PC-3 (cell line): ENCODE measurements around the gene CCL17. TPM values are rescaled to one million over a fixed set of nuclear protein-coding genes. Genes with fewer than 3 reads are reported as not detected.
A peak's percentile ranks its signal among the peaks of the same experiment; 100 is the strongest.

ENCODE experiments used
- ATAC-seq: fragments of 200-7000 bp; cut with Tn5 transposase; 2 replicates; pipeline ENCODE4 v1.9.1; 2020; ENCODE audit warnings: mild to moderate bottlenecking, moderate library complexity
- BruUV-seq: library from RNA; stranded (reverse); fragments of 400-500 nt; replicated peaks from 2 replicates; lab custom pipeline; 2021; lab: Mats Ljungman, UMichigan
- CTCF ChIA-PET: fragments of 300-600 bp; sonication (Branson Sonifier 250); formaldehyde crosslinking; loops from one replicate; lab custom pipeline; 2022; ENCODE audit warnings: antibody characterized with exemption; lab: Charles Lee
- POLR2A ChIA-PET: fragments of 300-600 bp; sonication (Branson Sonifier 250); formaldehyde crosslinking; loops from one replicate; lab custom pipeline; 2022; ENCODE audit warnings: antibody characterized with exemption; ENCODE audit not compliant: unreplicated experiment; lab: Charles Lee
- DNase-seq: peaks from one replicate; pipeline ENCODE4 v3.0.0-alpha.2; 2015
- H2AFZ ChIP-seq: fragments of 300-600 bp; sonication (generic); 2 replicates; pipeline ENCODE4 v1.6.0; 2016; ENCODE audit warnings: antibody characterized with exemption, low read length
- H3F3A ChIP-seq: fragments of 300-600 bp; sonication (generic); one replicate; pipeline ENCODE4 v1.6.0; 2017; ENCODE audit warnings: antibody characterized with exemption, low read length, control low read depth, mild to moderate bottlenecking; ENCODE audit not compliant: unreplicated experiment
- H3K27ac ChIP-seq: fragments of 300-600 bp; sonication (generic); 2 replicates; pipeline ENCODE4 v1.5.1; 2016; ENCODE audit warnings: mild to moderate bottlenecking, low read length
- H3K27me3 ChIP-seq: fragments of 300-600 bp; sonication (generic); 2 replicates; pipeline ENCODE4 v1.6.1; 2016; ENCODE audit warnings: low read length, mixed read lengths
- H3K36me3 ChIP-seq: fragments of 300-600 bp; sonication (generic); 2 replicates; pipeline ENCODE4 v1.6.1; 2016; ENCODE audit warnings: low read depth, mixed run types, low read length, mixed read lengths
- H3K4me1 ChIP-seq: fragments of 300-600 bp; sonication (generic); 2 replicates; pipeline ENCODE4 v1.5.1; 2016; ENCODE audit warnings: low read length; ENCODE audit not compliant: insufficient read depth
- H3K4me2 ChIP-seq: fragments of 300-600 bp; sonication (generic); 2 replicates; pipeline ENCODE4 v1.6.0; 2016; ENCODE audit warnings: low read length
- H3K4me3 ChIP-seq: fragments of 300-600 bp; sonication (generic); 2 replicates; pipeline ENCODE4 v1.5.1; 2016; ENCODE audit warnings: mild to moderate bottlenecking, low read length, mixed read lengths
- H3K79me2 ChIP-seq: fragments of 300-600 bp; sonication (generic); 2 replicates; pipeline ENCODE4 v1.6.1; 2017; ENCODE audit warnings: low read length, mixed read lengths
- H3K9ac ChIP-seq: fragments of 300-600 bp; sonication (generic); 2 replicates; pipeline ENCODE4 v1.6.0; 2016; ENCODE audit warnings: mild to moderate bottlenecking, low read length
- H3K9me2 ChIP-seq: fragments of 300-600 bp; sonication (generic); replicated peaks from 2 replicates; pipeline ENCODE4 v1.6.1; 2016; ENCODE audit warnings: mixed run types, low read length, mixed read lengths
- H3K9me3 ChIP-seq: fragments of 300-600 bp; sonication (generic); 2 replicates; pipeline ENCODE4 v1.6.1; 2016; ENCODE audit warnings: low read length, mixed read lengths
- H4K20me1 ChIP-seq: fragments of 300-600 bp; sonication (generic); 2 replicates; pipeline ENCODE4 v1.6.1; 2016; ENCODE audit warnings: low read length, mixed read lengths
- EZH2 ChIP-seq: fragments of 300-600 bp; sonication (generic); IDR thresholded peaks from one replicate; pipeline ENCODE4 v1.6.1; 2017; ENCODE audit warnings: antibody characterized with exemption, mild to moderate bottlenecking, low read length; ENCODE audit not compliant: unreplicated experiment
- EZH2phosphoT487 ChIP-seq: fragments of 300-600 bp; sonication (generic); IDR thresholded peaks from 2 replicates; pipeline ENCODE4 v1.6.1; 2018; ENCODE audit warnings: mild to moderate bottlenecking, antibody characterized with exemption, low read length, borderline replicate concordance
- intact Hi-C: fragments of 100-400 bp; cut with micrococcal nuclease; formaldehyde crosslinking; loops from 2 replicates; pipeline ENCODE4 v1.9.0; 2023
- total RNA-seq: library from RNA; depleted of rRNA; stranded (reverse); fragments of >200 nt; gene quantifications from 2 replicates; pipeline ENCODE4 v1.2.3, GENCODE V29; 2014
- TF ChIP-seq, protein P1 (sequence below): fragments of 300-600 bp; sonication (generic); conservative IDR thresholded peaks from 2 replicates; pipeline ENCODE4 v1.5.1; 2017; ENCODE audit warnings: antibody characterized with exemption, low read depth, mild to moderate bottlenecking, low read length

Gene CCL17
- total RNA-seq, 1 experiment from 2014 or later = not detected

DNA sequence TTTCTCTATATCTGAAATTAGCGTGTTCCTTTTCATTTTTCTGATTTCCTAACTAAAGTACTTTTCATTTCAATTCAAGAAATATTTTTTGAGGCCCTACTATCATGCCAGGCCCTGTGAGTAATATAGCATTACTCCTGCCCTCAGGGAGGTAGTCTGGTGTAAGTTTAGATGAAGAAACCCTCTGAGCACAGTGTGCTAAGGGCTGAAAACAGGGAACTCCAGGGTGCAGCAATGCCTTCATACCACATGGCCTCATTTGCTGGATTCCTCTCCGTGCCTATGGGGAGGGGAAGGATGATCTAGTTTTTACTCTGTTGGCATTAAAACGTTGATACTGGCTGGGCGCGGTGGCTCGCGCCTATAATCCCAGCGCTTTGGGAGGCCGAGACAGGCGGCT, 47.5 kb downstream of the CCL17 start:
- TF ChIP-seq EZH2phosphoT487 (no peak), EZH2 (no peak)
- TF ChIP-seq, protein P1, sequence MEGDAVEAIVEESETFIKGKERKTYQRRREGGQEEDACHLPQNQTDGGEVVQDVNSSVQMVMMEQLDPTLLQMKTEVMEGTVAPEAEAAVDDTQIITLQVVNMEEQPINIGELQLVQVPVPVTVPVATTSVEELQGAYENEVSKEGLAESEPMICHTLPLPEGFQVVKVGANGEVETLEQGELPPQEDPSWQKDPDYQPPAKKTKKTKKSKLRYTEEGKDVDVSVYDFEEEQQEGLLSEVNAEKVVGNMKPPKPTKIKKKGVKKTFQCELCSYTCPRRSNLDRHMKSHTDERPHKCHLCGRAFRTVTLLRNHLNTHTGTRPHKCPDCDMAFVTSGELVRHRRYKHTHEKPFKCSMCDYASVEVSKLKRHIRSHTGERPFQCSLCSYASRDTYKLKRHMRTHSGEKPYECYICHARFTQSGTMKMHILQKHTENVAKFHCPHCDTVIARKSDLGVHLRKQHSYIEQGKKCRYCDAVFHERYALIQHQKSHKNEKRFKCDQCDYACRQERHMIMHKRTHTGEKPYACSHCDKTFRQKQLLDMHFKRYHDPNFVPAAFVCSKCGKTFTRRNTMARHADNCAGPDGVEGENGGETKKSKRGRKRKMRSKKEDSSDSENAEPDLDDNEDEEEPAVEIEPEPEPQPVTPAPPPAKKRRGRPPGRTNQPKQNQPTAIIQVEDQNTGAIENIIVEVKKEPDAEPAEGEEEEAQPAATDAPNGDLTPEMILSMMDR = no peak
- intact Hi-C loops = no loop called here
- no peaks in the 10 kb centered on the region for H3K9me2 ChIP-seq
- no peak overlapping the region for H3K27ac ChIP-seq
- H3K79me2 ChIP-seq = peaks cover 24% of the 10 kb centered on the region
- H3K9me3 ChIP-seq = no peaks in the 10 kb centered on the region
- no peak for ATAC-seq
- no peaks in the 10 kb centered on the region for H4K20me1 ChIP-seq
- H3F3A ChIP-seq = no peaks in the 10 kb centered on the region
- H2AFZ ChIP-seq = no peak overlapping the region
- peaks cover 8% of the 10 kb centered on the region; the same call in 1 of the 2 replicates for H3K4me1 ChIP-seq
- no peak overlapping the region for H3K9ac ChIP-seq
- POLR2A ChIA-PET = no interaction called here
- BruUV-seq = no TSS peak
- H3K36me3 ChIP-seq = peaks cover 21% of the 10 kb centered on the region
- H3K4me2 ChIP-seq = no peak overlapping the region
- CTCF ChIA-PET = no interaction called here
- no peaks in the 10 kb centered on the region for H3K27me3 ChIP-seq
- H3K4me3 ChIP-seq = no peak overlapping the region
- DNase-seq = no peak

DNA sequence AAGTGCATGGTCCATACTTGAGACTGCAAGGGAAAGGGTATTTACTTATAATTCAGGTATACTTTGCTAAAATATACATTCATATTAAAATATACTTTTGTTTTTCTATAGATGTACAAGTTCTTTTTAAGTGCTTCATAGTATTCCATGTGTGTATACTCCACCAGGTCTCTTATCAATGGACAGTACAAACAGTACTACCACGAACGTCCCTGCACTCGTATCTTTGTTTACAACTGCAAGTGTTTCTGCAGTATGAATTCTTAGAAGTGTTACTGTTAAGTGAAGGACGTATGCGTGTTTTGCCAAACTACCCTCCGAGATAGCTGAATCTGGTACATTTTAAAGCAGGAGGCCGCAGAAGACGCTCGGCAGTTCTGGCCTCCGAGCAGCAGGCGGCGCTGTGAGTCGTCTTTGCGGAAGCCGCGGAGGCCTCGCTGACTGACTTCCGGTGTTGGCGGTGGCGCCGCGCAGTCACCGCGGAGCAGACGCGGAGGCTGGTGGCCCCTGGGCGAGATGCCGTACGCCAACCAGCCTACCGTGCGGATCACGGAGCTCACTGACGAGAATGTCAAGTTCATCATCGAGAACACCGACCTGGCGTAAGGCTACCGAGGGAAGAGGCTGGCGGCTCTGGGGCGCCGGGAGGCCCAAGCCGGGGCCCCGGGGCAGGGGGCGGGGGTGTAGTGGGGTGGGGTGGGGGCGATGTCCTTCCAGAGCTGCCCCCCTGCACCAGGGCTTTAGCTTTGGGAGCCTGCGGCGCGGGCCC, 57.8 kb downstream of the CCL17 start, which contains the start of gene POLR2C:
POLR2C (plus strand) TSS at position 471 of the 769 bp plus-strand sequence; CDS start at position 517, 46 bp downstream.
- no peak within 1 kb of the TSS for H3K27ac ChIP-seq
- intact Hi-C loops = loop anchor here (2.0 kb wide), 1 partner anchor 14 kb away; no protein-coding TSS in a partner anchor
- no peaks in the 10 kb centered on the region for H3K9me2 ChIP-seq
- ChIA-PET POLR2A (interaction anchor here (0.6 kb wide), 1 partner anchor 947 kb away, joined by 3 read pairs; no protein-coding TSS in a partner anchor), CTCF (no interaction called here)
- H3K79me2 ChIP-seq = peaks cover 26% of the 10 kb centered on the region
- H2AFZ ChIP-seq = no peak within 1 kb of the TSS
- no peaks in the 10 kb centered on the region for H3F3A ChIP-seq
- H3K9me3 ChIP-seq = no peaks in the 10 kb centered on the region
- H3K27me3 ChIP-seq = no peaks in the 10 kb centered on the region
- ATAC-seq (peak; percentile 92), DNase-seq (peak; percentile 77)
- H3K4me3 ChIP-seq = peak within 1 kb of the TSS; percentile 97
- no peaks in the 10 kb centered on the region for H3K4me1 ChIP-seq
- H3K36me3 ChIP-seq = peaks cover 24% of the 10 kb centered on the region; the same call in 1 of the 2 replicates
- H3K4me2 ChIP-seq = peak within 1 kb of the TSS; percentile 96
- H4K20me1 ChIP-seq = no peaks in the 10 kb centered on the region
- TF ChIP-seq, protein P1 = peak; percentile 77
- TF ChIP-seq EZH2phosphoT487 = no peak
- no peak for TF ChIP-seq EZH2
- BruUV-seq = no TSS peak
- H3K9ac ChIP-seq = peak within 1 kb of the TSS; percentile 84
